K562 (cell line): Measurements from ENCODE around the gene DNAJB4. TPM values are rescaled to one million over a fixed set of nuclear protein-coding genes. Genes with fewer than 3 reads are reported as not detected.
"Not testable (repeated sequence)": the region's sequence is repeated elsewhere in the genome, so short reads cannot be mapped to it uniquely, and the experiment has no call there.

ENCODE experiments used
- ATAC-seq: fragments of 200-7000 bp; cut with Tn5 transposase; 3 replicates; pipeline ENCODE4 v1.9.1; 2020; ENCODE audit warnings: moderate library complexity
- BruUV-seq: library from RNA; stranded (reverse); fragments of 400-500 nt; replicated peaks from 2 replicates; lab custom pipeline; 2021; lab: Mats Ljungman, UMichigan
- CTCF ChIA-PET: fragments of 300-600 bp; formaldehyde crosslinking; extraction: SDS; loops from one replicate; lab custom pipeline; 2021; ENCODE audit warnings: low intra/inter-chr PET ratio; lab: Yijun Ruan, JAX
- POLR2A ChIA-PET: fragments of 300-600, 350-650 bp; sonication (Branson Sonifier 250); formaldehyde crosslinking; extraction: SDS; loops from one replicate; lab custom pipeline; 2021; ENCODE audit warnings: antibody characterized with exemption, inconsistent platforms; lab: Yijun Ruan, JAX
- DNase-seq, 4 experiments: peaks; one replicate each; pipeline versions ENCODE4 v3.0.0 to v3.0.0-alpha.2; 2011 to 2018; ENCODE audit warnings: low spot score in 3 of 4, mixed read lengths in 3 of 4; ENCODE audit errors: extremely low read depth in 1 of 4
- FAIRE-seq: peaks from 2 replicates; lab custom pipeline; 2011; peaks lifted over from hg19 to GRCh38; lab: Jason Lieb, UNC
- H2AFZ ChIP-seq: 2 replicates; pipeline ENCODE4 v1.6.0; 2011; ENCODE audit warnings: low read depth, low read length, control low read depth, inconsistent platforms
- H3K27ac ChIP-seq: fragments of 200-600 bp; 3 replicates; pipeline ENCODE4 v1.8.0; 2011; ENCODE audit warnings: low read depth, mild to moderate bottlenecking, control low read depth, inconsistent platforms, low read length, moderate library complexity, mixed read lengths; ENCODE audit errors: extremely low read depth
- H3K27me3 ChIP-seq, 2 experiments: fragments of 300-600 bp in 1 of 2; 2 replicates in 1 of 2; 3 replicates in 1 of 2; pipeline versions ENCODE4 v1.6.0 to v1.8.0; 2011; ENCODE audit warnings: inconsistent platforms in 2 of 2, low read length in 2 of 2, mild to moderate bottlenecking in 1 of 2, mixed read lengths in 1 of 2, moderate library complexity in 1 of 2; ENCODE audit not compliant: control insufficient read depth in 2 of 2, insufficient read depth in 2 of 2
- H3K36me3 ChIP-seq: fragments of 300-600 bp; 3 replicates; pipeline ENCODE4 v1.8.0; 2011; ENCODE audit warnings: mild to moderate bottlenecking, low read length, inconsistent platforms; ENCODE audit not compliant: control insufficient read depth, insufficient read depth
- H3K4me1 ChIP-seq, 2 experiments: fragments of 200-600 bp in 1 of 2; replicated peaks in 1 of 2; 2 replicates in 1 of 2; 3 replicates in 1 of 2; pipeline versions ENCODE4 v1.5.1 to v1.8.0; 2011; ENCODE audit warnings: inconsistent platforms in 2 of 2, low read length in 2 of 2, mild to moderate bottlenecking in 1 of 2, mixed read lengths in 1 of 2, moderate library complexity in 1 of 2; ENCODE audit not compliant: control insufficient read depth in 2 of 2, insufficient read depth in 2 of 2
- H3K4me2 ChIP-seq: 2 replicates; pipeline ENCODE4 v1.6.1; 2011; ENCODE audit warnings: low read length, control low read depth, inconsistent platforms, mixed read lengths; ENCODE audit not compliant: insufficient read depth
- H3K4me3 ChIP-seq: fragments of 200-600 bp; sonication (generic), shearing (Covaris generic); 2 replicates; pipeline ENCODE4 v1.5.1; 2016; ENCODE audit warnings: control low read depth, inconsistent platforms
- H3K79me2 ChIP-seq: fragments of 200-600 bp; 3 replicates; pipeline ENCODE4 v1.8.0; 2011; ENCODE audit warnings: low read length, inconsistent platforms; ENCODE audit not compliant: control insufficient read depth, insufficient read depth
- H3K9ac ChIP-seq, 2 experiments: 2 replicates each; pipeline versions ENCODE4 v1.6.0 to v1.6.1; 2011; ENCODE audit warnings: low read depth in 2 of 2, low read length in 2 of 2, control low read depth in 1 of 2, inconsistent platforms in 1 of 2, mild to moderate bottlenecking in 1 of 2, mixed read lengths in 1 of 2; ENCODE audit not compliant: insufficient read depth in 1 of 2
- H3K9me1 ChIP-seq: one replicate; pipeline ENCODE4 v1.6.0; 2011; ENCODE audit warnings: inconsistent platforms, mild to moderate bottlenecking, low read length, moderate library complexity; ENCODE audit not compliant: control insufficient read depth, insufficient read depth
- H3K9me3 ChIP-seq: replicated peaks from 2 replicates; pipeline ENCODE4 v1.5.1; 2011; ENCODE audit warnings: low read depth, low read length, inconsistent platforms; ENCODE audit not compliant: control insufficient read depth, insufficient read depth
- H4K20me1 ChIP-seq: replicated peaks from 2 replicates; pipeline ENCODE4 v1.6.1; 2011; ENCODE audit warnings: low read length, inconsistent platforms, mixed read lengths; ENCODE audit not compliant: control insufficient read depth, insufficient read depth
- BCOR ChIP-seq: fragments of 450-650 bp; IDR thresholded peaks from 2 replicates; pipeline ENCODE4 v1.6.1; 2016
- FUS ChIP-seq: fragments of 200-400 bp; formaldehyde crosslinking; optimal IDR thresholded peaks from 2 replicates; pipeline ENCODE3; 2017; ENCODE audit warnings: low read depth, low read length
- MTF1 ChIP-seq: fragments of 250-450 bp; sonication (Bioruptor Pico); IDR thresholded peaks from 2 replicates; pipeline ENCODE4 v1.9.0; 2021; ENCODE audit warnings: moderate library complexity, mild to moderate bottlenecking, inconsistent platforms, borderline replicate concordance
- SMARCA5 ChIP-seq: fragments of 450-650 bp; IDR thresholded peaks from 2 replicates; pipeline ENCODE4 v1.6.1; 2016
- THAP12 ChIP-seq: fragments of 250-450 bp; sonication (Bioruptor Pico); IDR thresholded peaks from 2 replicates; pipeline ENCODE4 v1.9.0; 2021; ENCODE audit warnings: mild to moderate bottlenecking, inconsistent platforms
- ZNF146 ChIP-seq: IDR thresholded peaks from one replicate; pipeline ENCODE4 v1.6.1; 2018; ENCODE audit warnings: missing compliant biosample characterization; ENCODE audit not compliant: unreplicated experiment
- WGBS: fragments of 100-300 bp; shearing (Covaris generic); methylation state at CpG from one replicate; pipeline ENCODE4 v1.1.6; 2016; ENCODE audit warnings: low coverage, mixed read lengths; ENCODE audit not compliant: insufficient coverage; ENCODE audit errors: missing lambda C conversion rate; 5-methylcytosine and 5-hydroxymethylcytosine counted together
- in situ Hi-C: fragments of 300-500 bp; cut with MboI; formaldehyde crosslinking; loops from 4 replicates; pipeline ENCODE4 v1.15.0; 2018; ENCODE audit warnings: inconsistent platforms, mixed read lengths
- intact Hi-C: fragments of 100-400 bp; cut with micrococcal nuclease; formaldehyde crosslinking; loops from 2 replicates; pipeline ENCODE4 v1.14.2; 2022
- polyA plus RNA-seq, 8 experiments: library from polyadenylated mRNA; depleted of rRNA in 4 of 8; stranded (reverse) in 5 of 8; unstranded in 3 of 8; fragments of >200 nt; fragmentation: Nextera tagmentation in 2 of 8; fragmentation: Illumina TruSeq in 1 of 8; extraction: Ambion mirVana in 2 of 8; extraction: Trizol in 1 of 8; gene quantifications; 2 replicates each; pipeline versions ENCODE4 v1.2.1 to v1.2.3, GENCODE V29; 2011 to 2014; ENCODE audit warnings: inconsistent platforms in 1 of 8, missing spikeins in 1 of 8
- total RNA-seq, 7 experiments: library from RNA; depleted of rRNA in 6 of 7; stranded (reverse); fragments of >200 nt in 6 of 7; fragmentation: Illumina TruSeq in 2 of 7; extraction: Trizol in 2 of 7; gene quantifications; 2 replicates each; pipeline versions ENCODE4 v1.2.1 to v1.2.3, GENCODE V29; 2011 to 2021; ENCODE audit warnings: low replicate concordance in 1 of 7
- TF ChIP-seq, protein P1 (sequence below): sonication (generic); formaldehyde crosslinking; IDR thresholded peaks from 2 replicates; pipeline ENCODE4 v1.8.0; 2022; ENCODE audit warnings: missing genetic modification reagents, mild to moderate bottlenecking, moderate library complexity, borderline replicate concordance

The DNAJB4 gene
- total and polyA plus RNA-seq, 9 of the 15 experiments (the other 6 are each of a cell fraction or from before 2014, with no cell fraction given) = 8.5 to 27.7 (median 19.8) TPM

GRCh38 chr1:78021134-78021533 is 16.4 kb downstream of the DNAJB4 start:
- in situ Hi-C loops, H3K79me2 ChIP-seq, H3K4me1 ChIP-seq, H2AFZ ChIP-seq, BruUV-seq, H3K9me1 ChIP-seq, H3K27me3 ChIP-seq, H4K20me1 ChIP-seq, H3K4me3 ChIP-seq, intact Hi-C loops, ATAC-seq, H3K9ac ChIP-seq, FAIRE-seq, H3K27ac ChIP-seq, H3K4me2 ChIP-seq, CTCF ChIA-PET, H3K9me3 ChIP-seq, DNase-seq: not testable (repeated sequence)
- WGBS = 61% methylated on average over 3 of the region's 4 CpGs
- POLR2A ChIA-PET = interaction anchor here (0.6 kb wide), 1 partner anchor 28 kb away, joined by 3 read pairs; no protein-coding TSS in a partner anchor
- H3K36me3 ChIP-seq = peaks cover 18% of the 10 kb centered on the region; the same call in 2 of the 3 replicates
- peak; percentile 62 for TF ChIP-seq BCOR
- TF ChIP-seq SMARCA5 = peak; percentile 56; the same call in 1 of the 2 replicates
- TF ChIP-seq ZNF146 (CRISPR knock-in tag) = peak; percentile 54

DNA sequence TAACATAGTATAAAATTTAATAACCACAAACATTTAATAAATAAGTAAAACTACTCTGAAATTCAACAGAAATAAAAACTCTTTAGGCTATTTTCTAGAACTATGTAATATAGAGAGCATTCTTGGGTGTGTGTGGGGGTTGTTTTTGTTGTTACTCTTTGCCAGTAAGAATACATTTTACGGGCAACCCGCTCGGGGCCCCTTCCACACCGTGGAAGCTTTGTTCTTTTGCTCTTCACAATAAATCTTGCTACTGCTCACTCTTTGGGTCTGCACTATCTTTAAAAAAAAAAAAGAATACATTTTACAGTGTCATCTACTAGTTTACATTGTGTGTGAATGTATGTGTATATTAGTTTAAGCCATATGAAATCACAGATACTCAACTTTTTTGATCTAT is 25.1 kb downstream of the DNAJB4 start:
- DNase-seq = no peak

More for the DNA sequence above, 25.1 kb downstream of the DNAJB4 start:
- H3K36me3 ChIP-seq = no peaks in the 10 kb centered on the region
- no peak overlapping the region for H3K9ac ChIP-seq
- intact Hi-C loops (no loop called here), in situ Hi-C loops (no loop called here)
- no peaks in the 10 kb centered on the region for H3K27me3 ChIP-seq
- WGBS = 71% methylated on average over 4 of the region's 4 CpGs
- CTCF ChIA-PET = no interaction called here
- H3K79me2 ChIP-seq = no peaks in the 10 kb centered on the region
- H3K27ac ChIP-seq = no peak overlapping the region
- POLR2A ChIA-PET = no interaction called here
- H4K20me1 ChIP-seq = no peaks in the 10 kb centered on the region
- H3K4me1 ChIP-seq = peaks cover 0 to 11% of the 10 kb centered on the region in 2 experiments; a peak in 2 of 5 replicates
- H2AFZ ChIP-seq = no peak overlapping the region
- TF ChIP-seq FUS (no peak), THAP12 (CRISPR knock-in tag) (no peak), MTF1 (CRISPR knock-in tag) (no peak)
- TF ChIP-seq, protein P1, sequence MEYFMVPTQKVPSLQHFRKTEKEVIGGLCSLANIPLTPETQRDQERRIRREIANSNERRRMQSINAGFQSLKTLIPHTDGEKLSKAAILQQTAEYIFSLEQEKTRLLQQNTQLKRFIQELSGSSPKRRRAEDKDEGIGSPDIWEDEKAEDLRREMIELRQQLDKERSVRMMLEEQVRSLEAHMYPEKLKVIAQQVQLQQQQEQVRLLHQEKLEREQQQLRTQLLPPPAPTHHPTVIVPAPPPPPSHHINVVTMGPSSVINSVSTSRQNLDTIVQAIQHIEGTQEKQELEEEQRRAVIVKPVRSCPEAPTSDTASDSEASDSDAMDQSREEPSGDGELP (CRISPR knock-in tag) = no peak
- FAIRE-seq (no peak), ATAC-seq (no peak)
- no peaks in the 10 kb centered on the region for H3K9me3 ChIP-seq
- H3K4me3 ChIP-seq = no peak overlapping the region
- BruUV-seq = no TSS peak
- H3K9me1 ChIP-seq = no peaks in the 10 kb centered on the region
- H3K4me2 ChIP-seq = no peak overlapping the region
